ENCODE data around the gene RABGGTA. TPM values are rescaled to one million over a fixed set of nuclear protein-coding genes. Genes with fewer than 3 reads are reported as not detected.

RABGGTA gene

Small RNA genes lying within 50 kb of the gene (small RNA-seq; reads per million reads assigned to genes)
- not detected for gene MDP1 (ENCODE audit: low read depth)

Data from mesenchymal stem cell (in vitro differentiated cells and primary cell).